Measurements from ENCODE around the gene KLHDC1.
"Not testable (repeated sequence)": the region's sequence is repeated elsewhere in the genome, so short reads cannot be mapped to it uniquely, and the experiment has no call there.

Gene KLHDC1

GRCh38 chr14:49720744-49721143 is 27.8 kb downstream of the KLHDC1 start:
- Histone ChIP-seq H3K4me3 (ENCODE audit: low read depth, low read length) (no peak overlapping the region), H3K36me3 (no peaks in the 10 kb centered on the region), H3K27ac (no peak overlapping the region), H3K27me3 (ENCODE audit: insufficient read depth, low read depth, severe bottlenecking) (no peaks in the 10 kb centered on the region), H3K9me3 (ENCODE audit: severe bottlenecking) (peaks cover 3% of the 10 kb centered on the region)
- TF ChIP-seq CTCF (IDR thresholded peaks at IDR 0.05; ENCODE audit: low read depth, low read length), result no peak
- DNase-seq, result no peak

- H3K4me3 ChIP-seq (ENCODE audit: low read depth, low read length); H3K9me3 ChIP-seq (ENCODE audit: severe bottlenecking); H3K36me3 ChIP-seq; H3K27ac ChIP-seq; DNase-seq; H3K27me3 ChIP-seq (ENCODE audit: insufficient read depth, low read depth, severe bottlenecking): not testable (repeated sequence)
Measured at GRCh38 chr14:49721733-49722435, 29.0 kb downstream of the KLHDC1 start.

- Histone ChIP-seq H3K27ac (no peak overlapping the region), H3K27me3 (ENCODE audit: insufficient read depth, low read depth, severe bottlenecking) (no peaks in the 10 kb centered on the region), H3K36me3 (no peaks in the 10 kb centered on the region), H3K9me3 (ENCODE audit: severe bottlenecking) (peaks cover 3% of the 10 kb centered on the region), H3K4me3 (ENCODE audit: low read depth, low read length) (no peak overlapping the region)
- DNase-seq, result no peak
- no peak for TF ChIP-seq CTCF (IDR thresholded peaks at IDR 0.05; ENCODE audit: low read depth, low read length)
Measured at GRCh38 chr14:49727171-49727570, 34.3 kb downstream of the KLHDC1 start.

GRCh38 chr14:49732896-49733295 is 40.0 kb downstream of the KLHDC1 start:
- no peak for DNase-seq
- TF ChIP-seq CTCF (IDR thresholded peaks at IDR 0.05; ENCODE audit: low read depth, low read length), result no peak
- H3K4me3 ChIP-seq (ENCODE audit: low read depth, low read length), result no peak overlapping the region
- no peaks in the 10 kb centered on the region for H3K27me3 ChIP-seq (ENCODE audit: insufficient read depth, low read depth, severe bottlenecking)
- no peaks in the 10 kb centered on the region for H3K9me3 ChIP-seq (ENCODE audit: severe bottlenecking)
- no peaks in the 10 kb centered on the region for H3K36me3 ChIP-seq
- H3K27ac ChIP-seq, result no peak overlapping the region

GRCh38 chr14:49733836-49734235 is 40.9 kb downstream of the KLHDC1 start:
- no peak for TF ChIP-seq CTCF (IDR thresholded peaks at IDR 0.05; ENCODE audit: low read depth, low read length)
- DNase-seq, result no peak
- Histone ChIP-seq H3K27ac (no peak overlapping the region), H3K36me3 (no peaks in the 10 kb centered on the region), H3K4me3 (ENCODE audit: low read depth, low read length) (no peak overlapping the region), H3K27me3 (ENCODE audit: insufficient read depth, low read depth, severe bottlenecking) (no peaks in the 10 kb centered on the region), H3K9me3 (ENCODE audit: severe bottlenecking) (no peaks in the 10 kb centered on the region)

- H3K27me3 ChIP-seq (ENCODE audit: insufficient read depth, low read depth, severe bottlenecking); H3K9me3 ChIP-seq (ENCODE audit: severe bottlenecking); DNase-seq; H3K4me3 ChIP-seq (ENCODE audit: low read depth, low read length); H3K27ac ChIP-seq; H3K36me3 ChIP-seq: not testable (repeated sequence)
Measured at GRCh38 chr14:49735669-49736068, 42.7 kb downstream of the KLHDC1 start.

- H3K9me3 ChIP-seq (ENCODE audit: severe bottlenecking), result no peaks in the 10 kb centered on the region
- no peak for DNase-seq
- no peak overlapping the region for H3K27ac ChIP-seq
- H3K27me3 ChIP-seq (ENCODE audit: insufficient read depth, low read depth, severe bottlenecking), result no peaks in the 10 kb centered on the region
- TF ChIP-seq CTCF (IDR thresholded peaks at IDR 0.05; ENCODE audit: low read depth, low read length), result no peak
- no peak overlapping the region for H3K4me3 ChIP-seq (ENCODE audit: low read depth, low read length)
- H3K36me3 ChIP-seq, result no peaks in the 10 kb centered on the region
Measured at GRCh38 chr14:49745191-49745590, 52.3 kb downstream of the KLHDC1 start.

GRCh38 chr14:49746476-49746875 is 53.6 kb downstream of the KLHDC1 start:
- DNase-seq; H3K4me3 ChIP-seq (ENCODE audit: low read depth, low read length): not testable (repeated sequence)

More at GRCh38 chr14:49746476-49746875, 53.6 kb downstream of the KLHDC1 start:
- not testable (repeated sequence) for H3K36me3 ChIP-seq; H3K9me3 ChIP-seq (ENCODE audit: severe bottlenecking); H3K27ac ChIP-seq; H3K27me3 ChIP-seq (ENCODE audit: insufficient read depth, low read depth, severe bottlenecking)

All from WERI-Rb-1 (cell line).